Measurements from ENCODE around the gene VPS35.

VPS35 gene

GRCh38 chr16:46695937-46696336, 7.0 kb upstream of the VPS35 start:
- Histone ChIP-seq H3K79me1 (replicated peaks; ENCODE audit: low read length, poor library complexity, severe bottlenecking) (no peaks in the 10 kb centered on the region), H3K23ac (ENCODE audit: low read length in 2 of 2) (no peak overlapping the region), H3K14ac (ENCODE audit: low read length in 2 of 2) (no peak overlapping the region), H2BK15ac (ENCODE audit: low read depth, poor library complexity, severe bottlenecking) (no peak overlapping the region), H3K9ac (ENCODE audit: low read length) (no peak overlapping the region), H3K4me2 (ENCODE audit: low read length, poor library complexity, severe bottlenecking) (no peak overlapping the region), H2AFZ (ENCODE audit: low read depth, low read length) (no peak overlapping the region), H2BK120ac (ENCODE audit: low read depth, low read length) (no peak overlapping the region), H3K4me1 (ENCODE audit: control insufficient read depth, insufficient read depth, low read depth, low read length) (peaks cover under 1% of the 10 kb centered on the region), H3K36me3 (ENCODE audit: control insufficient read depth in 1 of 2, insufficient read depth in 2 of 2, low read depth in 1 of 2, low read length in 2 of 2) (peaks cover 0 to 17% of the 10 kb centered on the region in 2 experiments), H4K91ac (ENCODE audit: low read length) (no peak overlapping the region), H3K9me3 (ENCODE audit: control insufficient read depth, low read length) (no peaks in the 10 kb centered on the region), H2BK12ac (ENCODE audit: low read length in 2 of 2) (no peak overlapping the region), H4K8ac (ENCODE audit: low read length) (no peak overlapping the region), H2AK5ac (ENCODE audit: low read length, severe bottlenecking) (no peak overlapping the region), H3K27ac (ENCODE audit: low read length, poor library complexity, severe bottlenecking) (no peak overlapping the region), H3K18ac (ENCODE audit: low read depth in 1 of 2, low read length in 2 of 2) (no peak overlapping the region), H3K27me3 (ENCODE audit: control insufficient read depth in 1 of 2, insufficient read depth in 1 of 2, low read length in 2 of 2) (no peaks in the 10 kb centered on the region), H2BK5ac (ENCODE audit: low read depth, low read length, poor library complexity, severe bottlenecking) (no peak overlapping the region), H3K4ac (ENCODE audit: low read depth in 1 of 2, low read length in 2 of 2) (no peak overlapping the region), H3K4me3 (ENCODE audit: insufficient read depth in 1 of 2, low read depth in 1 of 2, low read length in 2 of 2) (no peak overlapping the region)
- WGBS: 95% methylated on average over 5 of the region's 5 CpGs
- no peak for DNase-seq

- no peak for DNase-seq
- H3K27ac ChIP-seq (ENCODE audit: low read length, poor library complexity, severe bottlenecking): no peak overlapping the region
- no peaks in the 10 kb centered on the region for H3K27me3 ChIP-seq (ENCODE audit: control insufficient read depth in 1 of 2, insufficient read depth in 1 of 2, low read length in 2 of 2)
- H2AFZ ChIP-seq (ENCODE audit: low read depth, low read length): no peak overlapping the region
- no peak overlapping the region for H3K23ac ChIP-seq (ENCODE audit: low read length in 2 of 2)
- H2BK5ac ChIP-seq (ENCODE audit: low read depth, low read length, poor library complexity, severe bottlenecking): no peak overlapping the region
- no CpG with 5 or more reads among the region's 2 CpGs for WGBS
- H3K9me3 ChIP-seq (ENCODE audit: control insufficient read depth, low read length): no peaks in the 10 kb centered on the region
- no peaks in the 10 kb centered on the region for H3K79me1 ChIP-seq (replicated peaks; ENCODE audit: low read length, poor library complexity, severe bottlenecking)
- H2BK120ac ChIP-seq (ENCODE audit: low read depth, low read length): no peak overlapping the region
- peaks cover 0 to 17% of the 10 kb centered on the region in 2 experiments for H3K36me3 ChIP-seq (ENCODE audit: control insufficient read depth in 1 of 2, insufficient read depth in 2 of 2, low read depth in 1 of 2, low read length in 2 of 2)
- H3K4me1 ChIP-seq (ENCODE audit: control insufficient read depth, insufficient read depth, low read depth, low read length): peaks cover 3% of the 10 kb centered on the region
- H2BK15ac ChIP-seq (ENCODE audit: low read depth, poor library complexity, severe bottlenecking): no peak overlapping the region
- H4K8ac ChIP-seq (ENCODE audit: low read length): no peak overlapping the region
- no peak overlapping the region for H3K4me2 ChIP-seq (ENCODE audit: low read length, poor library complexity, severe bottlenecking)
- H3K18ac ChIP-seq (ENCODE audit: low read depth in 1 of 2, low read length in 2 of 2): no peak overlapping the region
- no peak overlapping the region for H4K91ac ChIP-seq (ENCODE audit: low read length)
- no peak overlapping the region for H2BK12ac ChIP-seq (ENCODE audit: low read length in 2 of 2)
- H2AK5ac ChIP-seq (ENCODE audit: low read length, severe bottlenecking): no peak overlapping the region
- no peak overlapping the region for H3K9ac ChIP-seq (ENCODE audit: low read length)
- H3K4ac ChIP-seq (ENCODE audit: low read depth in 1 of 2, low read length in 2 of 2): no peak overlapping the region
- no peak overlapping the region for H3K14ac ChIP-seq (ENCODE audit: low read length in 2 of 2)
- H3K4me3 ChIP-seq (ENCODE audit: insufficient read depth in 1 of 2, low read depth in 1 of 2, low read length in 2 of 2): no peak overlapping the region
Observed at GRCh38 chr16:46693598-46693997, 4.6 kb upstream of the VPS35 start.

GRCh38 chr16:46691726-46692125, 2.7 kb upstream of the VPS35 start:
- peaks cover 6% of the 10 kb centered on the region for H3K4me1 ChIP-seq (ENCODE audit: control insufficient read depth, insufficient read depth, low read depth, low read length)
- 44% methylated on average over 1 of the region's 4 CpGs for WGBS

GRCh38 chr16:46690281-46691178, 1.6 kb upstream of the VPS35 start:
- Histone ChIP-seq H3K9me3 (ENCODE audit: control insufficient read depth, low read length) (no peaks in the 10 kb centered on the region), H3K18ac (ENCODE audit: low read depth in 1 of 2, low read length in 2 of 2) (peak overlapping the region in 1 of 2 experiments; percentile 68), H2AK5ac (ENCODE audit: low read length, severe bottlenecking) (no peak overlapping the region), H3K23ac (ENCODE audit: low read length in 2 of 2) (no peak overlapping the region), H4K8ac (ENCODE audit: low read length) (peak overlapping the region; percentile 5), H2BK5ac (ENCODE audit: low read depth, low read length, poor library complexity, severe bottlenecking) (no peak overlapping the region), H2BK15ac (ENCODE audit: low read depth, poor library complexity, severe bottlenecking) (no peak overlapping the region), H3K4ac (ENCODE audit: low read depth in 1 of 2, low read length in 2 of 2) (no peak overlapping the region), H2AFZ (ENCODE audit: low read depth, low read length) (peak overlapping the region; percentile 46), H3K79me1 (replicated peaks; ENCODE audit: low read length, poor library complexity, severe bottlenecking) (no peaks in the 10 kb centered on the region), H3K9ac (ENCODE audit: low read length) (peak overlapping the region; percentile 98), H3K36me3 (ENCODE audit: control insufficient read depth in 1 of 2, insufficient read depth in 2 of 2, low read depth in 1 of 2, low read length in 2 of 2) (peaks cover 0 to 5% of the 10 kb centered on the region in 2 experiments), H3K27ac (ENCODE audit: low read length, poor library complexity, severe bottlenecking) (peak overlapping the region; percentile 17), H2BK12ac (ENCODE audit: low read length in 2 of 2) (no peak overlapping the region), H3K4me1 (ENCODE audit: control insufficient read depth, insufficient read depth, low read depth, low read length) (peaks cover 6% of the 10 kb centered on the region), H3K4me2 (ENCODE audit: low read length, poor library complexity, severe bottlenecking) (peak overlapping the region; percentile 76), H3K27me3 (ENCODE audit: control insufficient read depth in 1 of 2, insufficient read depth in 1 of 2, low read length in 2 of 2) (no peaks in the 10 kb centered on the region), H4K91ac (ENCODE audit: low read length) (no peak overlapping the region), H3K14ac (ENCODE audit: low read length in 2 of 2) (no peak overlapping the region), H3K4me3 (ENCODE audit: insufficient read depth in 1 of 2, low read depth in 1 of 2, low read length in 2 of 2) (peak overlapping the region; percentile 85), H2BK120ac (ENCODE audit: low read depth, low read length) (peak overlapping the region; percentile 13)
- WGBS: 8% methylated on average over 20 of the region's 21 CpGs
- peak; percentile 82 for DNase-seq

More at GRCh38 chr16:46691726-46692125, 2.7 kb upstream of the VPS35 start:
- Histone ChIP-seq H4K8ac (ENCODE audit: low read length) (no peak overlapping the region), H3K9ac (ENCODE audit: low read length) (peak overlapping the region; percentile 98), H3K14ac (ENCODE audit: low read length in 2 of 2) (no peak overlapping the region), H3K4me2 (ENCODE audit: low read length, poor library complexity, severe bottlenecking) (peak overlapping the region; percentile 26), H4K91ac (ENCODE audit: low read length) (no peak overlapping the region), H2BK12ac (ENCODE audit: low read length in 2 of 2) (no peak overlapping the region), H2BK15ac (ENCODE audit: low read depth, poor library complexity, severe bottlenecking) (no peak overlapping the region), H3K27ac (ENCODE audit: low read length, poor library complexity, severe bottlenecking) (no peak overlapping the region), H2AK5ac (ENCODE audit: low read length, severe bottlenecking) (no peak overlapping the region), H3K36me3 (ENCODE audit: control insufficient read depth in 1 of 2, insufficient read depth in 2 of 2, low read depth in 1 of 2, low read length in 2 of 2) (peaks cover 0 to 12% of the 10 kb centered on the region in 2 experiments), H2BK120ac (ENCODE audit: low read depth, low read length) (no peak overlapping the region), H3K27me3 (ENCODE audit: control insufficient read depth in 1 of 2, insufficient read depth in 1 of 2, low read length in 2 of 2) (no peaks in the 10 kb centered on the region), H3K4me3 (ENCODE audit: insufficient read depth in 1 of 2, low read depth in 1 of 2, low read length in 2 of 2) (peak overlapping the region in 1 of 2 experiments; percentile 85), H3K79me1 (replicated peaks; ENCODE audit: low read length, poor library complexity, severe bottlenecking) (no peaks in the 10 kb centered on the region), H3K18ac (ENCODE audit: low read depth in 1 of 2, low read length in 2 of 2) (no peak overlapping the region), H3K23ac (ENCODE audit: low read length in 2 of 2) (no peak overlapping the region), H2BK5ac (ENCODE audit: low read depth, low read length, poor library complexity, severe bottlenecking) (no peak overlapping the region), H2AFZ (ENCODE audit: low read depth, low read length) (no peak overlapping the region), H3K4ac (ENCODE audit: low read depth in 1 of 2, low read length in 2 of 2) (no peak overlapping the region), H3K9me3 (ENCODE audit: control insufficient read depth, low read length) (no peaks in the 10 kb centered on the region)
- DNase-seq: peak; percentile 78
